Stimulated activated CD8-positive, alpha-beta memory T cell treated with anti-CD3 and anti-CD28 coated beads, Interleukin-15, amount 100 ng/mL, for 4 hours (primary cell): ENCODE results near the gene HLA-DQB2.
"Not testable (repeated sequence)": the region's sequence is repeated elsewhere in the genome, so short reads cannot be mapped to it uniquely, and the experiment has no call there.

Experiments used
- DNase-seq, 2 donors: peaks; one replicate each; pipeline ENCODE4 v3.0.0-alpha.2; 2020; ENCODE audit warnings: low read depth in 2 of 2

Gene HLA-DQB2

GRCh38 chr6:32763421-32763820, at the start of gene HLA-DQB2:
HLA-DQB2 (minus strand) TSS chr6:32763532; CDS start chr6:32763470, 62 bp downstream.
- no peak for DNase-seq

- no peak for DNase-seq
These were observed 45.8 kb upstream of the HLA-DQB2 start for GRCh38 chr6:32809171-32809570.

- DNase-seq: no peak
These were observed 43.8 kb upstream of the HLA-DQB2 start for GRCh38 chr6:32807020-32807580.

- not testable (repeated sequence) for DNase-seq
These were observed 42.1 kb upstream of the HLA-DQB2 start for GRCh38 chr6:32805404-32805803.

GRCh38 chr6:32803416-32803815, 40.1 kb upstream of the HLA-DQB2 start:
- no peak for DNase-seq

GRCh38 chr6:32799740-32800139, 36.4 kb upstream of the HLA-DQB2 start:
- no peak for DNase-seq

GRCh38 chr6:32799168-32799567, 35.8 kb upstream of the HLA-DQB2 start:
- no peak for DNase-seq

- peak; percentile 33 to 52 for DNase-seq
These were observed 33.8 kb upstream of the HLA-DQB2 start for GRCh38 chr6:32796848-32797776.

- DNase-seq: no peak
These were observed 31.2 kb upstream of the HLA-DQB2 start for GRCh38 chr6:32794510-32794909.

- no peak for DNase-seq
These were observed 29.6 kb upstream of the HLA-DQB2 start for GRCh38 chr6:32792901-32793435.

GRCh38 chr6:32790306-32790705, 27.0 kb upstream of the HLA-DQB2 start:
- no peak for DNase-seq

GRCh38 chr6:32785781-32786533, 22.6 kb upstream of the HLA-DQB2 start:
- no peak for DNase-seq

GRCh38 chr6:32782923-32783322, 19.6 kb upstream of the HLA-DQB2 start:
- not testable (repeated sequence) for DNase-seq

GRCh38 chr6:32779036-32779435, 15.7 kb upstream of the HLA-DQB2 start:
- DNase-seq: no peak

- DNase-seq: no peak
These were observed 11.7 kb upstream of the HLA-DQB2 start for GRCh38 chr6:32775071-32775470.

GRCh38 chr6:32774426-32774825, 11.1 kb upstream of the HLA-DQB2 start:
- DNase-seq: no peak

- no peak for DNase-seq
These were observed 9.3 kb upstream of the HLA-DQB2 start for GRCh38 chr6:32772656-32773055.

GRCh38 chr6:32764048-32764447, 716 bp upstream of the HLA-DQB2 start:
- no peak for DNase-seq

GRCh38 chr6:32761548-32761947, 1.8 kb downstream of the HLA-DQB2 start:
- DNase-seq: no peak

- DNase-seq: no peak
These were observed 2.3 kb downstream of the HLA-DQB2 start for GRCh38 chr6:32761072-32761471.

GRCh38 chr6:32759669-32760068, 3.7 kb downstream of the HLA-DQB2 start:
- no peak for DNase-seq

- DNase-seq: no peak
These were observed 10.8 kb downstream of the HLA-DQB2 start for GRCh38 chr6:32752580-32752979.
